H9 (cell line): Measurements from ENCODE around the gene MGAT5B. TPM values are rescaled to one million over a fixed set of nuclear protein-coding genes. Genes with fewer than 3 reads are reported as not detected.

Experiments used
- DNase-seq: peaks from one replicate; pipeline ENCODE4 v3.0.0-alpha.2; 2017
- H2AFZ ChIP-seq: one replicate; pipeline ENCODE4 v1.6.1; 2013; ENCODE audit warnings: mild to moderate bottlenecking, low read length, control low read depth, moderate library complexity
- H2AK5ac ChIP-seq: 2 replicates; pipeline ENCODE4 v1.6.1; 2013; ENCODE audit warnings: low read length, control low read depth, mixed read lengths; ENCODE audit not compliant: insufficient read length
- H2BK120ac ChIP-seq: one replicate; pipeline ENCODE4 v1.6.1; 2013; ENCODE audit warnings: low read depth, mild to moderate bottlenecking, low read length, control low read depth, inconsistent platforms; ENCODE audit not compliant: poor library complexity, severe bottlenecking
- H2BK12ac ChIP-seq: 2 replicates; pipeline ENCODE4 v1.6.1; 2013; ENCODE audit warnings: low read length, control low read depth, mixed read lengths, low read depth; ENCODE audit not compliant: insufficient read length
- H2BK15ac ChIP-seq: 2 replicates; pipeline ENCODE4 v1.6.1; 2013; ENCODE audit warnings: low read depth, low read length, control low read depth
- H2BK20ac ChIP-seq: one replicate; pipeline ENCODE4 v1.6.1; 2013; ENCODE audit warnings: low read depth, mild to moderate bottlenecking, low read length, control low read depth, inconsistent platforms; ENCODE audit not compliant: poor library complexity, severe bottlenecking
- H2BK5ac ChIP-seq: 2 replicates; pipeline ENCODE4 v1.6.1; 2013; ENCODE audit warnings: low read length, control low read depth, mixed read lengths; ENCODE audit not compliant: insufficient read length
- H3K14ac ChIP-seq: 2 replicates; pipeline ENCODE4 v1.6.1; 2013; ENCODE audit warnings: low read length, control low read depth; ENCODE audit not compliant: insufficient read depth
- H3K18ac ChIP-seq: 2 replicates; pipeline ENCODE4 v1.6.1; 2013; ENCODE audit warnings: low read depth, mild to moderate bottlenecking, mixed read lengths, low read length, control low read depth; ENCODE audit not compliant: insufficient read length
- H3K23ac ChIP-seq: 2 replicates; pipeline ENCODE4 v1.6.1; 2013; ENCODE audit warnings: low read length, control low read depth, mixed read lengths, low read depth; ENCODE audit not compliant: insufficient read length
- H3K23me2 ChIP-seq: 2 replicates; pipeline ENCODE4 v1.6.1; 2013; ENCODE audit warnings: low read depth, mild to moderate bottlenecking, mixed read lengths, low read length, control low read depth; ENCODE audit not compliant: insufficient read length, poor library complexity, severe bottlenecking
- H3K27ac ChIP-seq: 2 replicates; pipeline ENCODE4 v1.5.1; 2013; ENCODE audit warnings: low read length, control low read depth, mixed read lengths, low read depth; ENCODE audit not compliant: insufficient read length
- H3K27me3 ChIP-seq: 2 replicates; pipeline ENCODE4 v1.6.1; 2013; ENCODE audit warnings: low read length, control low read depth, inconsistent platforms; ENCODE audit not compliant: insufficient read depth
- H3K4ac ChIP-seq: 2 replicates; pipeline ENCODE4 v1.6.1; 2013; ENCODE audit warnings: low read depth, mild to moderate bottlenecking, control low read depth, inconsistent platforms, low read length, moderate library complexity
- H3K4me1 ChIP-seq: 2 replicates; pipeline ENCODE4 v1.6.1; 2013; ENCODE audit warnings: low read length, control low read depth, inconsistent platforms; ENCODE audit not compliant: insufficient read depth
- H3K4me2 ChIP-seq: 2 replicates; pipeline ENCODE4 v1.6.1; 2013; ENCODE audit warnings: low read length, control low read depth, mixed read lengths; ENCODE audit not compliant: insufficient read length, insufficient read depth
- H3K56ac ChIP-seq: 2 replicates; pipeline ENCODE4 v1.6.1; 2013; ENCODE audit warnings: low read depth, mild to moderate bottlenecking, mixed read lengths, low read length, control low read depth; ENCODE audit not compliant: insufficient read length
- H3K79me1 ChIP-seq: 2 replicates; pipeline ENCODE4 v1.6.1; 2013; ENCODE audit warnings: low read depth, mild to moderate bottlenecking, moderate library complexity, low read length, control low read depth, inconsistent platforms; ENCODE audit not compliant: insufficient read depth, poor library complexity, severe bottlenecking
- H3K79me2 ChIP-seq: 2 replicates; pipeline ENCODE4 v1.6.1; 2013; ENCODE audit warnings: low read length, control low read depth, inconsistent platforms; ENCODE audit not compliant: insufficient read depth
- H3K9ac ChIP-seq: 2 replicates; pipeline ENCODE4 v1.6.1; 2013; ENCODE audit warnings: low read length, control low read depth, mixed read lengths; ENCODE audit not compliant: insufficient read length; ENCODE audit errors: extremely low read depth
- H3K9me3 ChIP-seq: one replicate; pipeline ENCODE4 v1.6.1; 2013; ENCODE audit warnings: low read depth, low read length, inconsistent platforms; ENCODE audit not compliant: control insufficient read depth
- H3T11ph ChIP-seq: one replicate; pipeline ENCODE4 v1.6.1; 2013; ENCODE audit warnings: mild to moderate bottlenecking, low read length, control low read depth, inconsistent platforms
- H4K20me1 ChIP-seq: one replicate; pipeline ENCODE4 v1.6.1; 2013; ENCODE audit not compliant: control insufficient read depth, insufficient read length, insufficient read depth
- H4K5ac ChIP-seq: 2 replicates; pipeline ENCODE4 v1.6.1; 2013; ENCODE audit warnings: low read depth, mild to moderate bottlenecking, mixed read lengths, low read length, control low read depth; ENCODE audit not compliant: insufficient read length
- H4K8ac ChIP-seq: replicated peaks from 2 replicates; pipeline ENCODE4 v1.6.1; 2013; ENCODE audit warnings: low read length, control low read depth, mixed read lengths, low read depth; ENCODE audit not compliant: insufficient read length
- H4K91ac ChIP-seq: 2 replicates; pipeline ENCODE4 v1.6.1; 2013; ENCODE audit warnings: low read depth, mild to moderate bottlenecking, moderate library complexity, mixed read lengths, low read length, control low read depth; ENCODE audit not compliant: insufficient read length
- H3K27ac Mint-ChIP-seq, 3 experiments: 2 replicates in 2 of 3; 3 replicates in 1 of 3; pipeline ENCODE4 v1.8.0; 2020 to 2021; ENCODE audit warnings: mixed read lengths in 3 of 3, mild to moderate bottlenecking in 1 of 3, moderate library complexity in 1 of 3
- H3K27me3 Mint-ChIP-seq: 2 replicates; pipeline ENCODE4 v1.8.0; 2021; ENCODE audit warnings: low read depth, mild to moderate bottlenecking, moderate library complexity, mixed read lengths
- H3K36me3 Mint-ChIP-seq, 3 experiments: 2 replicates in 2 of 3; 3 replicates in 1 of 3; pipeline ENCODE4 v1.8.0; 2020 to 2021; ENCODE audit warnings: low read depth in 3 of 3, mixed read lengths in 3 of 3; ENCODE audit not compliant: insufficient read depth in 1 of 3
- H3K4me1 Mint-ChIP-seq, 2 experiments: 2 replicates each; pipeline ENCODE4 v1.8.0; 2020; ENCODE audit warnings: mixed read lengths in 2 of 2
- H3K4me3 Mint-ChIP-seq, 2 experiments: 2 replicates in 1 of 2; 3 replicates in 1 of 2; pipeline ENCODE4 v1.8.0; 2020 to 2021; ENCODE audit warnings: mild to moderate bottlenecking in 2 of 2, mixed read lengths in 2 of 2, moderate library complexity in 1 of 2
- H3K9me3 Mint-ChIP-seq, 2 experiments: 2 replicates in 1 of 2; 3 replicates in 1 of 2; pipeline ENCODE4 v1.8.0; 2020; ENCODE audit warnings: mild to moderate bottlenecking in 2 of 2, mixed read lengths in 2 of 2, moderate library complexity in 1 of 2
- CTCF ChIP-seq: fragments of 200-600 bp; sonication (generic); conservative IDR thresholded peaks from 3 replicates; pipeline ENCODE4 v1.8.0; 2021; ENCODE audit warnings: antibody characterized with exemption, mild to moderate bottlenecking
- WGBS: extraction: QIAGEN DNeasy Blood & Tissue Kit; methylation state at CpG from one replicate; pipeline ENCODE4 v1.1.7; 2013; ENCODE audit warnings: missing lambda C conversion rate, low lambda C conversion rate, mixed read lengths; ENCODE audit not compliant: insufficient read length; ENCODE audit errors: extremely low coverage; 5-methylcytosine and 5-hydroxymethylcytosine counted together
- total RNA-seq: library from RNA; stranded (reverse); gene quantifications from 2 replicates; pipeline ENCODE4 v1.2.1, GENCODE V29; 2021

Gene MGAT5B
- total RNA-seq, 1 experiment from 2014 or later = 4.9 TPM

- Histone ChIP-seq H3K79me2 (no peaks in the 10 kb centered on the region), H3K18ac (no peak overlapping the region)
Observed at GRCh38 chr17:76949913-76950695, 81.9 kb downstream of the MGAT5B start.

More at GRCh38 chr17:76949913-76950695, 81.9 kb downstream of the MGAT5B start:
- Mint-ChIP-seq H3K9me3 (no peaks in the 10 kb centered on the region), H3K36me3 (no peaks in the 10 kb centered on the region; a peak in 1 of 7 replicates), H3K4me3 (no peak overlapping the region), H3K27ac (no peak overlapping the region; a peak in 1 of 7 replicates), H3K27me3 (no peaks in the 10 kb centered on the region), H3K4me1 (peaks cover 2 to 22% of the 10 kb centered on the region in 2 experiments; a peak in 3 of 4 replicates)
- no peaks in the 10 kb centered on the region for H3K4me1 ChIP-seq
- H2BK5ac ChIP-seq = no peak overlapping the region
- no peak overlapping the region for H4K8ac ChIP-seq
- no peak overlapping the region for H3K4me2 ChIP-seq
- H2AK5ac ChIP-seq = no peak overlapping the region
- no peaks in the 10 kb centered on the region for H3K79me1 ChIP-seq
- no peak overlapping the region for H3K9ac ChIP-seq
- H3K14ac ChIP-seq = no peak overlapping the region; the same call in 1 of the 2 replicates
- no peak overlapping the region for H4K91ac ChIP-seq
- H2BK20ac ChIP-seq = no peak overlapping the region
- TF ChIP-seq CTCF = no peak
- H2BK12ac ChIP-seq = no peak overlapping the region
- H3K4ac ChIP-seq = no peak overlapping the region
- no peak overlapping the region for H3K27ac ChIP-seq
- no peaks in the 10 kb centered on the region for H4K20me1 ChIP-seq
- no peak overlapping the region for H3T11ph ChIP-seq
- no peak overlapping the region for H2BK120ac ChIP-seq
- no peak overlapping the region for H4K5ac ChIP-seq
- no peak overlapping the region for H2AFZ ChIP-seq
- H3K23ac ChIP-seq = no peak overlapping the region
- WGBS = no CpG with 5 or more reads among the region's 18 CpGs
- no peak overlapping the region for H3K56ac ChIP-seq
- no peaks in the 10 kb centered on the region for H3K23me2 ChIP-seq
- H2BK15ac ChIP-seq = no peak overlapping the region
- DNase-seq = no peak
- H3K9me3 ChIP-seq = no peaks in the 10 kb centered on the region
- no peaks in the 10 kb centered on the region for H3K27me3 ChIP-seq
